ENCODE measurements around the gene COL19A1. TPM values are rescaled to one million over a fixed set of nuclear protein-coding genes. Genes with fewer than 3 reads are reported as not detected.

COL19A1 gene
- polyA plus RNA-seq, 1 of the 3 experiments (the other 2 are of a cell fraction) = 0.15 TPM

GRCh38 chr6:70142034-70142433 is 275.7 kb downstream of the COL19A1 start:
- Histone ChIP-seq H3K36me3 (replicated peaks in 1 of 2; ENCODE audit: control insufficient read depth in 1 of 2, insufficient read depth in 2 of 2, low read length in 1 of 2) (no peaks in the 10 kb centered on the region), H3K27ac (ENCODE audit: low read depth in 2 of 2, low read length in 1 of 2) (no peak overlapping the region), H3K27me3 (ENCODE audit: insufficient read depth) (no peaks in the 10 kb centered on the region), H3K9me2 (no peaks in the 10 kb centered on the region), H3K4me2 (no peak overlapping the region), H3K9me3 (no peaks in the 10 kb centered on the region), H4K20me1 (ENCODE audit: insufficient read depth) (no peaks in the 10 kb centered on the region), H3F3A (replicated peaks; ENCODE audit: insufficient read depth) (no peaks in the 10 kb centered on the region), H3K4me1 (ENCODE audit: control insufficient read depth in 1 of 2, insufficient read depth in 2 of 2, low read depth in 1 of 2, low read length in 1 of 2) (no peaks in the 10 kb centered on the region), H3K4me3 (ENCODE audit: low read depth in 2 of 2, low read length in 1 of 2) (no peak overlapping the region), H2AFZ (ENCODE audit: low read depth) (no peak overlapping the region), H3K79me2 (ENCODE audit: insufficient read depth) (no peaks in the 10 kb centered on the region), H3K9ac (no peak overlapping the region)
- WGBS (ENCODE audit: low lambda C conversion rate) = 40% methylated on average over 4 of the region's 4 CpGs
- CTCF ChIA-PET = interaction anchor here (1.4 kb wide), 1 partner anchor 10 kb away, joined by 6 read pairs; no protein-coding TSS in a partner anchor
- DNase-seq = no peak
- TF ChIP-seq ZBTB33 (IDR thresholded peaks at IDR 0.05; ENCODE audit: borderline replicate concordance, low read depth) (no peak), USF1 (IDR thresholded peaks at IDR 0.05; ENCODE audit: borderline replicate concordance, low read depth) (no peak), ELF1 (IDR thresholded peaks at IDR 0.05) (no peak), IRF3 (IDR thresholded peaks at IDR 0.05; ENCODE audit: low read depth, low read length) (no peak), RFX5 (IDR thresholded peaks at IDR 0.05; ENCODE audit: low read length) (no peak), EP300 (IDR thresholded peaks at IDR 0.05; ENCODE audit: borderline replicate concordance in 1 of 2, low read depth in 1 of 2, low read length in 1 of 2) (no peak), JUND (IDR thresholded peaks at IDR 0.05) (no peak), SIN3A (IDR thresholded peaks at IDR 0.05; ENCODE audit: borderline replicate concordance, low read depth, low read length) (no peak), MEF2A (IDR thresholded peaks at IDR 0.05; ENCODE audit: borderline replicate concordance, low read depth) (no peak)
- POLR2A ChIA-PET = no interaction called here

- no peak overlapping the region for H3K4me3 ChIP-seq (ENCODE audit: low read depth in 2 of 2, low read length in 1 of 2)
- no peaks in the 10 kb centered on the region for H3K9me2 ChIP-seq
- no peak overlapping the region for H3K4me2 ChIP-seq
- no peaks in the 10 kb centered on the region for H3K9me3 ChIP-seq
- H3K27ac ChIP-seq (ENCODE audit: low read depth in 2 of 2, low read length in 1 of 2) = no peak overlapping the region
- H3K36me3 ChIP-seq (replicated peaks in 1 of 2; ENCODE audit: control insufficient read depth in 1 of 2, insufficient read depth in 2 of 2, low read length in 1 of 2) = no peaks in the 10 kb centered on the region
- H3F3A ChIP-seq (replicated peaks; ENCODE audit: insufficient read depth) = no peaks in the 10 kb centered on the region
- H2AFZ ChIP-seq (ENCODE audit: low read depth) = no peak overlapping the region
- H4K20me1 ChIP-seq (ENCODE audit: insufficient read depth) = no peaks in the 10 kb centered on the region
- H3K27me3 ChIP-seq (ENCODE audit: insufficient read depth) = no peaks in the 10 kb centered on the region
- no peak for DNase-seq
- no peaks in the 10 kb centered on the region; a peak in 1 of 4 replicates for H3K4me1 ChIP-seq (ENCODE audit: control insufficient read depth in 1 of 2, insufficient read depth in 2 of 2, low read depth in 1 of 2, low read length in 1 of 2)
- no peaks in the 10 kb centered on the region for H3K79me2 ChIP-seq (ENCODE audit: insufficient read depth)
- CTCF ChIA-PET = interaction anchor here (0.6 kb wide), 1 partner anchor 21 kb away, joined by 3 read pairs; no protein-coding TSS in a partner anchor
- WGBS (ENCODE audit: low lambda C conversion rate) = 24% methylated on average over 2 of the region's 2 CpGs
- POLR2A ChIA-PET = no interaction called here
- no peak overlapping the region for H3K9ac ChIP-seq
- no peak for TF ChIP-seq CTCF (IDR thresholded peaks at IDR 0.05)
- no peak for TF ChIP-seq GATA2 (CRISPR knock-in tag; IDR thresholded peaks at IDR 0.05)
- TF ChIP-seq GABPA (IDR thresholded peaks at IDR 0.05; ENCODE audit: low read depth) = no peak
- TF ChIP-seq RAD21 (IDR thresholded peaks at IDR 0.05; ENCODE audit: low read length) = no peak
- no peak for TF ChIP-seq FOSL2 (IDR thresholded peaks at IDR 0.05; ENCODE audit: borderline replicate concordance, low read depth)
- TF ChIP-seq MEF2A (IDR thresholded peaks at IDR 0.05; ENCODE audit: borderline replicate concordance, low read depth) = no peak
- TF ChIP-seq PBX3 (IDR thresholded peaks at IDR 0.05) = no peak
- no peak for TF ChIP-seq RXRA (IDR thresholded peaks at IDR 0.05; ENCODE audit: borderline replicate concordance, low read depth)
- TF ChIP-seq IRF3 (IDR thresholded peaks at IDR 0.05; ENCODE audit: low read depth, low read length) = no peak
- TF ChIP-seq POLR2AphosphoS5 (IDR thresholded peaks at IDR 0.05; ENCODE audit: low read depth, low read length) = no peak
- TF ChIP-seq USF2 (IDR thresholded peaks at IDR 0.05; ENCODE audit: borderline replicate concordance, low read depth, low read length) = no peak
- TF ChIP-seq MXI1 (IDR thresholded peaks at IDR 0.05; ENCODE audit: low read depth, low read length) = no peak
- no peak for TF ChIP-seq ELF1 (IDR thresholded peaks at IDR 0.05)
- TF ChIP-seq JUND (IDR thresholded peaks at IDR 0.05) = no peak
Measured at GRCh38 chr6:70145178-70145577, 278.8 kb downstream of the COL19A1 start.

Data from SK-N-SH (cell line).